D341Med (cell line): ENCODE results near the gene TMC6.
A peak's percentile ranks its signal among the peaks of the same experiment; 100 is the strongest.
"Not testable (repeated sequence)": the region's sequence is repeated elsewhere in the genome, so short reads cannot be mapped to it uniquely, and the experiment has no call there.

Source experiments
- DNase-seq: peaks from one replicate; pipeline ENCODE4 v3.0.0; 2012; ENCODE audit warnings: low spot score

The TMC6 gene

GRCh38 chr17:78110363-78111015 lies 18.1 kb downstream of the TMC6 start:
- peak; percentile 47 for DNase-seq

- DNase-seq: no peak
These were observed 19.1 kb downstream of the TMC6 start for GRCh38 chr17:78109489-78109761.

GRCh38 chr17:78108726-78109488 lies 19.6 kb downstream of the TMC6 start:
- peak; percentile 30 for DNase-seq

- peak; percentile 26 for DNase-seq
These were observed 20.4 kb downstream of the TMC6 start for GRCh38 chr17:78107976-78108725.

GRCh38 chr17:78107457-78107856 lies 21.1 kb downstream of the TMC6 start:
- peak; percentile 26 for DNase-seq

GRCh38 chr17:78106211-78106610 lies 22.3 kb downstream of the TMC6 start:
- DNase-seq: peak; percentile 28

- no peak for DNase-seq
These were observed 23.0 kb downstream of the TMC6 start for GRCh38 chr17:78105551-78105950.

GRCh38 chr17:78105101-78105500 lies 23.5 kb downstream of the TMC6 start:
- DNase-seq: peak; percentile 47

- peak; percentile 50 for DNase-seq
These were observed 24.0 kb downstream of the TMC6 start for GRCh38 chr17:78104540-78104941.

GRCh38 chr17:78103311-78103710 lies 25.2 kb downstream of the TMC6 start:
- peak; percentile 24 for DNase-seq

GRCh38 chr17:78101542-78101941 lies 27.0 kb downstream of the TMC6 start:
- DNase-seq: no peak

GRCh38 chr17:78101112-78101511 lies 27.4 kb downstream of the TMC6 start:
- no peak for DNase-seq

GRCh38 chr17:78096093-78096492 lies 32.5 kb downstream of the TMC6 start:
- DNase-seq: peak; percentile 18

- peak; percentile 32 for DNase-seq
These were observed 33.5 kb downstream of the TMC6 start for GRCh38 chr17:78095035-78095434.

GRCh38 chr17:78092794-78093324 lies 35.7 kb downstream of the TMC6 start:
- peak; percentile 18 for DNase-seq

GRCh38 chr17:78089576-78090281 lies 38.8 kb downstream of the TMC6 start:
- DNase-seq: no peak

- DNase-seq: no peak
These were observed 40.0 kb downstream of the TMC6 start for GRCh38 chr17:78088529-78088928.

GRCh38 chr17:78086740-78087139 lies 41.8 kb downstream of the TMC6 start:
- DNase-seq: peak; percentile 31

GRCh38 chr17:78082988-78083387 lies 45.6 kb downstream of the TMC6 start:
- DNase-seq: no peak

GRCh38 chr17:78082355-78082872 lies 46.1 kb downstream of the TMC6 start:
- not testable (repeated sequence) for DNase-seq

- no peak for DNase-seq
These were observed 47.0 kb downstream of the TMC6 start for GRCh38 chr17:78081551-78081950.

GRCh38 chr17:78079253-78079652 lies 49.3 kb downstream of the TMC6 start:
- DNase-seq: no peak
